ENCODE results near the gene TMEM187.

The TMEM187 gene

GRCh38 chrX:154006947-154007346 lies 34.4 kb downstream of the TMEM187 start:
- DNase-seq, result no peak

GRCh38 chrX:154008521-154008920 lies 36.0 kb downstream of the TMEM187 start:
- DNase-seq, result no peak

GRCh38 chrX:154010330-154011087 lies 38.0 kb downstream of the TMEM187 start:
- DNase-seq, result no peak

GRCh38 chrX:154011376-154012335 lies 39.1 kb downstream of the TMEM187 start:
- no peak for DNase-seq

- DNase-seq, result no peak
Measured at GRCh38 chrX:154012336-154012991, 39.9 kb downstream of the TMEM187 start.

- no peak for DNase-seq
Measured at GRCh38 chrX:154013001-154013421, 40.5 kb downstream of the TMEM187 start.

- no peak for DNase-seq
Measured at GRCh38 chrX:154013614-154014360, 41.2 kb downstream of the TMEM187 start.

GRCh38 chrX:154014429-154015380 lies 42.2 kb downstream of the TMEM187 start:
- no peak for DNase-seq

- DNase-seq, result no peak
Measured at GRCh38 chrX:154015581-154016264, 43.2 kb downstream of the TMEM187 start.

- DNase-seq, result no peak
Measured at GRCh38 chrX:154016366-154017076, 44.0 kb downstream of the TMEM187 start.

GRCh38 chrX:154017766-154018517 lies 45.4 kb downstream of the TMEM187 start:
- DNase-seq, result no peak

- no peak for DNase-seq
Measured at GRCh38 chrX:154018518-154019060, 46.0 kb downstream of the TMEM187 start.

GRCh38 chrX:154019061-154019621 lies 46.6 kb downstream of the TMEM187 start:
- no peak for DNase-seq

GRCh38 chrX:154019633-154020528 lies 47.3 kb downstream of the TMEM187 start, which contains the start of gene IRAK1:
TSS of gene IRAK1 (minus strand) at chrX:154019902. CDS start at chrX:154019812, 90 bp downstream.
- DNase-seq, result peak; percentile 29

- no peak for DNase-seq
Measured at GRCh38 chrX:154020536-154021115, 48.1 kb downstream of the TMEM187 start.

- DNase-seq, result no peak
Measured at GRCh38 chrX:154021131-154021611, 48.6 kb downstream of the TMEM187 start.

GRCh38 chrX:154022108-154022507 lies 49.6 kb downstream of the TMEM187 start:
- DNase-seq, result no peak

All from NCI-H2171 (cell line).